ENCODE results near the gene ECE1.

- TF ChIP-seq EZH2phosphoT487 (conservative IDR thresholded peaks at IDR 0.05; ENCODE audit: low read length) (no peak), CTCF (IDR thresholded peaks at IDR 0.05; ENCODE audit: insufficient read depth, low read length, poor library complexity, severe bottlenecking) (no peak)
These were observed 11.7 kb upstream of the ECE1 start for GRCh38 chr1:21301794-21302440.

Data from SU-DHL-6 (cell line).